GM23338 (cell line): ENCODE measurements around the gene SCLY. TPM values are rescaled to one million over a fixed set of nuclear protein-coding genes. Genes with fewer than 3 reads are reported as not detected.

ENCODE experiments used
- ATAC-seq: fragments of 200-7000 bp; cut with Tn5 transposase; 3 replicates; pipeline ENCODE4 v1.9.1; 2020
- DNase-seq: peaks from one replicate; pipeline ENCODE4 v3.0.0-alpha.2; 2015; ENCODE audit warnings: low spot score
- H2AFZ ChIP-seq: fragments of 200-600 bp; sonication (generic); 2 replicates; pipeline ENCODE4 v1.8.0; 2016; ENCODE audit warnings: antibody characterized with exemption, mild to moderate bottlenecking, moderate library complexity
- H3F3A ChIP-seq: fragments of 200-600 bp; sonication (generic); replicated peaks from 2 replicates; pipeline ENCODE4 v1.8.0; 2017; ENCODE audit warnings: antibody characterized with exemption, mixed run types, low read depth
- H3K27ac ChIP-seq: fragments of 200-600 bp; sonication (generic); 2 replicates; pipeline ENCODE4 v1.6.1; 2016; ENCODE audit warnings: low read depth
- H3K27me3 ChIP-seq: fragments of 200-600 bp; sonication (generic); 2 replicates; pipeline ENCODE4 v1.8.0; 2016; ENCODE audit warnings: mild to moderate bottlenecking, mixed run types, moderate library complexity; ENCODE audit not compliant: insufficient read depth
- H3K36me3 ChIP-seq: fragments of 200-600 bp; sonication (generic); 2 replicates; pipeline ENCODE4 v1.8.0; 2016; ENCODE audit warnings: mild to moderate bottlenecking; ENCODE audit not compliant: insufficient read depth
- H3K4me1 ChIP-seq: fragments of 200-600 bp; sonication (generic); 2 replicates; pipeline ENCODE4 v1.8.0; 2016; ENCODE audit warnings: mild to moderate bottlenecking, moderate library complexity; ENCODE audit not compliant: insufficient read depth
- H3K4me2 ChIP-seq: fragments of 200-600 bp; sonication (generic); 2 replicates; pipeline ENCODE4 v1.7.1; 2017; ENCODE audit warnings: mixed run types
- H3K4me3 ChIP-seq: fragments of 200-600 bp; sonication (generic); 2 replicates; pipeline ENCODE4 v1.6.1; 2016; ENCODE audit warnings: mixed run types
- H3K79me2 ChIP-seq: fragments of 200-600 bp; sonication (generic); replicated peaks from 2 replicates; pipeline ENCODE4 v1.8.0; 2017; ENCODE audit warnings: mild to moderate bottlenecking; ENCODE audit not compliant: insufficient read depth
- H3K9me2 ChIP-seq: fragments of 200-600 bp; sonication (generic); 2 replicates; pipeline ENCODE4 v1.8.0; 2017; ENCODE audit not compliant: insufficient read depth
- H4K20me1 ChIP-seq: fragments of 200-600 bp; sonication (generic); replicated peaks from 2 replicates; pipeline ENCODE4 v1.8.0; 2017; ENCODE audit warnings: mild to moderate bottlenecking; ENCODE audit not compliant: insufficient read depth
- H3K27ac Mint-ChIP-seq: 2 replicates; pipeline ENCODE4 v1.8.0; 2020; ENCODE audit warnings: inconsistent platforms, mild to moderate bottlenecking, moderate library complexity, mixed read lengths
- H3K27me3 Mint-ChIP-seq: 3 replicates; pipeline ENCODE4 v1.8.0; 2022; ENCODE audit warnings: low read depth, mild to moderate bottlenecking, moderate library complexity, mixed read lengths, inconsistent platforms; ENCODE audit not compliant: insufficient read depth, poor library complexity
- H3K36me3 Mint-ChIP-seq: 3 replicates; pipeline ENCODE4 v1.8.0; 2021; ENCODE audit warnings: low read depth, mild to moderate bottlenecking, inconsistent platforms, moderate library complexity, mixed read lengths
- H3K4me1 Mint-ChIP-seq: 3 replicates; pipeline ENCODE4 v1.8.0; 2020; ENCODE audit warnings: mild to moderate bottlenecking, inconsistent platforms, mixed read lengths
- H3K4me3 Mint-ChIP-seq: 3 replicates; pipeline ENCODE4 v1.8.0; 2021; ENCODE audit warnings: moderate library complexity, mild to moderate bottlenecking, inconsistent platforms, mixed read lengths
- H3K9me3 Mint-ChIP-seq: 3 replicates; pipeline ENCODE4 v1.8.0; 2020; ENCODE audit warnings: moderate library complexity, mild to moderate bottlenecking, inconsistent platforms, mixed read lengths
- CREB1 ChIP-seq: fragments of 250-450 bp; sonication (Bioruptor Pico); IDR thresholded peaks from 2 replicates; pipeline ENCODE4 v1.5.0; 2020; ENCODE audit warnings: low read depth, mild to moderate bottlenecking, moderate library complexity
- CTCF ChIP-seq, 2 experiments: fragments of 200-600 bp in 1 of 2; sonication (generic) in 1 of 2; conservative IDR thresholded peaks; 2 replicates each; pipeline versions ENCODE4 v1.5.1 to v1.6.1; 2016 to 2017; ENCODE audit warnings: antibody characterized with exemption in 2 of 2, low read depth in 2 of 2, mild to moderate bottlenecking in 2 of 2, moderate library complexity in 1 of 2
- JUNB ChIP-seq: IDR thresholded peaks from one replicate; pipeline ENCODE4 v1.6.1; 2016; ENCODE audit warnings: antibody characterized with exemption; ENCODE audit not compliant: unreplicated experiment
- POLR2AphosphoS5 ChIP-seq: IDR thresholded peaks from 2 replicates; pipeline ENCODE4 v1.6.1; 2016; ENCODE audit warnings: antibody characterized with exemption, low read depth
- polyA plus RNA-seq: library from polyadenylated mRNA; unstranded; fragments of >200 nt; fragmentation: Nextera tagmentation; extraction: Ambion mirVana; gene quantifications from 2 replicates; pipeline ENCODE4 v1.2.1, GENCODE V29; 2016
- total RNA-seq: library from RNA; depleted of rRNA; stranded (reverse); fragments of >200 nt; shearing (Covaris generic); gene quantifications from 2 replicates; pipeline ENCODE4 v1.2.3, GENCODE V29; 2014

The SCLY gene
- total and polyA plus RNA-seq, 2 experiments from 2014 or later = 57.2 to 80.3 TPM

- no peaks in the 10 kb centered on the region for H3K79me2 ChIP-seq
- H3K9me3 Mint-ChIP-seq = no peaks in the 10 kb centered on the region; the same call in 2 of the 3 replicates
- H3K27me3 Mint-ChIP-seq = peaks cover 33% of the 10 kb centered on the region
- H3K27ac Mint-ChIP-seq = peak overlapping the region; percentile 75; the same call in 1 of the 2 replicates
- H3F3A ChIP-seq = peaks cover 8% of the 10 kb centered on the region; the same call in 1 of the 2 replicates
- H3K4me3 Mint-ChIP-seq = no peak overlapping the region
- H3K4me1 Mint-ChIP-seq = peaks cover 41% of the 10 kb centered on the region
- no peaks in the 10 kb centered on the region; the same call in 1 of the 2 replicates for H3K36me3 ChIP-seq
- H3K27ac ChIP-seq = no peak overlapping the region
- H3K9me2 ChIP-seq = no peaks in the 10 kb centered on the region
- H3K27me3 ChIP-seq = no peaks in the 10 kb centered on the region
- peaks cover 53% of the 10 kb centered on the region for H3K36me3 Mint-ChIP-seq
- no peaks in the 10 kb centered on the region; the same call in 1 of the 2 replicates for H4K20me1 ChIP-seq
- no peak overlapping the region for H3K4me3 ChIP-seq
- H3K4me2 ChIP-seq = no peak overlapping the region
- DNase-seq = no peak
- H2AFZ ChIP-seq = no peak overlapping the region
- no peak for ATAC-seq
- H3K4me1 ChIP-seq = peaks cover 22% of the 10 kb centered on the region
- TF ChIP-seq CTCF (conservative IDR thresholded peaks at IDR 0.05; ENCODE audit: low read depth in 2 of 2) (peak in 1 of 2 experiments; percentile 29; a peak in 2 of 4 replicates), CREB1 (no peak), POLR2AphosphoS5 (peak; percentile 61)
Measured at GRCh38 chr2:238093181-238094140, 32.7 kb downstream of the SCLY start.

DNA sequence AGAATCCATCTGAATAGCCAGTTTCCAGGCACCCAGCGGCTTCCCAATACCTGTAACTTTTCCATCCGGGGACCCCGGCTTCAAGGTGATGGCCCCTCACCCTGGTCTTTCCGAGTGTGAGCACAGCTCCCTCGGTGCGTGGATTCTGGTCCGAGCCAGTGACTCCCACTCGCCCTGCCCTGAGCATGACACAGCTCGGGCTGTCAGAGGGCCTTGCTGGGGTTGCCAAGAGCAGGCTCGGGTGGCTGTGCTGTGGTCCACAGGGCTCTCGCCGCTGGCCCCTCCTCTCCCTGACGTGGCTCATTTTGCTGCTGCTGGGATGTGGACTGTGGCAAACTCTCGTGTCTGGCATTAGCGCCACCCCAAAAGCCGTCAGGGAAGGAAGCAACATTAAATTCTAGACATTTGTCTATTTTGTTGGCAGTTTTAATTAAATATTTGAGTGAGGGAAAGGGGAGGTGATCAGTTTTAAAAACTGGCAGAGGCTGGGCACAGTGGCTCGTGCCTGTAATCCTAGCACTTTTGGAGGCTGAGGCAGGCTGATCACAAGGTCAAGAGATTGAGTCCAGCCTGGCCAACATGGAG lies 33.7 kb downstream of the SCLY start:
- no peak for DNase-seq
- Histone ChIP-seq H3K4me3 (no peak overlapping the region), H2AFZ (no peak overlapping the region), H3K27me3 (no peaks in the 10 kb centered on the region), H3K4me2 (no peak overlapping the region), H3K36me3 (no peaks in the 10 kb centered on the region), H3K4me1 (peaks cover 27% of the 10 kb centered on the region), H4K20me1 (no peaks in the 10 kb centered on the region; the same call in 1 of the 2 replicates), H3K79me2 (no peaks in the 10 kb centered on the region), H3K9me2 (no peaks in the 10 kb centered on the region), H3F3A (peaks cover 8% of the 10 kb centered on the region; the same call in 1 of the 2 replicates), H3K27ac (no peak overlapping the region)
- no peaks in the 10 kb centered on the region; the same call in 2 of the 3 replicates for H3K9me3 Mint-ChIP-seq
- no peak overlapping the region; the same call in 1 of the 2 replicates for H3K27ac Mint-ChIP-seq
- peaks cover 50% of the 10 kb centered on the region for H3K36me3 Mint-ChIP-seq
- H3K4me3 Mint-ChIP-seq = no peak overlapping the region
- H3K4me1 Mint-ChIP-seq = peaks cover 50% of the 10 kb centered on the region
- H3K27me3 Mint-ChIP-seq = peaks cover 39% of the 10 kb centered on the region
- ATAC-seq = no peak
- no peak for TF ChIP-seq CTCF (conservative IDR thresholded peaks at IDR 0.05; ENCODE audit: low read depth in 2 of 2)
- no peak for TF ChIP-seq JUNB
